ENCODE results near the gene ZCCHC7. TPM values are rescaled to one million over a fixed set of nuclear protein-coding genes. Genes with fewer than 3 reads are reported as not detected.

Gene ZCCHC7
- total RNA-seq, 4 donors from 2014 or later, result 4.8 to 11.2 (median 6.9) TPM

GRCh38 chr9:37377688-37378612 lies 257.6 kb downstream of the ZCCHC7 start:
- Histone ChIP-seq H3K27me3 (no peaks in the 10 kb centered on the region), H3K27ac (no peak overlapping the region), H3K4me3 (no peak overlapping the region), H3K36me3 (no peaks in the 10 kb centered on the region), H3K9me3 (no peaks in the 10 kb centered on the region), H3K4me1 (no peaks in the 10 kb centered on the region)
- intact Hi-C loops (cut with DNase I; ENCODE audit: low total_unique reads), result no loop called here
- in situ Hi-C loops (cut with MboI; ENCODE audit: low sequenced_read_pairs in 4 of 4), result no loop called here
- no peak for DNase-seq
- ATAC-seq, result no peak
- no peak for TF ChIP-seq POLR2A (IDR thresholded peaks at IDR 0.05)
- TF ChIP-seq CTCF (IDR thresholded peaks at IDR 0.05 in 4 of 5, conservative IDR thresholded peaks at IDR 0.05 in 1 of 5), result no peak

- Histone ChIP-seq H3K4me1 (no peaks in the 10 kb centered on the region), H3K27ac (no peak overlapping the region), H3K36me3 (no peaks in the 10 kb centered on the region), H3K4me3 (no peak overlapping the region), H3K27me3 (no peaks in the 10 kb centered on the region), H3K9me3 (no peaks in the 10 kb centered on the region)
- ATAC-seq (no peak), DNase-seq (no peak)
- TF ChIP-seq POLR2A (IDR thresholded peaks at IDR 0.05), result no peak
- no peak for TF ChIP-seq CTCF (IDR thresholded peaks at IDR 0.05 in 4 of 5, conservative IDR thresholded peaks at IDR 0.05 in 1 of 5)
- in situ Hi-C loops (cut with MboI; ENCODE audit: low sequenced_read_pairs in 4 of 4), result no loop called here
- intact Hi-C loops (cut with DNase I; ENCODE audit: low total_unique reads), result no loop called here
These were observed 258.2 kb downstream of the ZCCHC7 start for GRCh38 chr9:37378613-37379004.

GRCh38 chr9:37379835-37380234 lies 259.5 kb downstream of the ZCCHC7 start:
- in situ Hi-C loops (cut with MboI; ENCODE audit: low sequenced_read_pairs in 4 of 4) (no loop called here), intact Hi-C loops (cut with DNase I; ENCODE audit: low total_unique reads) (no loop called here)
- Histone ChIP-seq H3K4me3 (no peak overlapping the region), H3K27me3 (no peaks in the 10 kb centered on the region), H3K36me3 (no peaks in the 10 kb centered on the region), H3K9me3 (no peaks in the 10 kb centered on the region), H3K27ac (no peak overlapping the region), H3K4me1 (no peaks in the 10 kb centered on the region)
- no peak for ATAC-seq
- TF ChIP-seq POLR2A (IDR thresholded peaks at IDR 0.05) (no peak), CTCF (IDR thresholded peaks at IDR 0.05 in 4 of 5, conservative IDR thresholded peaks at IDR 0.05 in 1 of 5) (no peak)
- no peak for DNase-seq

GRCh38 chr9:37380570-37380969 lies 260.2 kb downstream of the ZCCHC7 start:
- H3K9me3 ChIP-seq, result no peaks in the 10 kb centered on the region
- intact Hi-C loops (cut with DNase I; ENCODE audit: low total_unique reads), result no loop called here
- no peaks in the 10 kb centered on the region for H3K36me3 ChIP-seq
- no peaks in the 10 kb centered on the region for H3K4me1 ChIP-seq
- H3K27ac ChIP-seq, result no peak overlapping the region
- TF ChIP-seq POLR2A (IDR thresholded peaks at IDR 0.05), result no peak
- H3K27me3 ChIP-seq, result no peaks in the 10 kb centered on the region
- in situ Hi-C loops (cut with MboI; ENCODE audit: low sequenced_read_pairs in 4 of 4), result no loop called here
- ATAC-seq (no peak), DNase-seq (no peak)
- H3K4me3 ChIP-seq, result no peak overlapping the region

GRCh38 chr9:37381094-37381741 lies 260.8 kb downstream of the ZCCHC7 start:
- DNase-seq, result no peak
- Histone ChIP-seq H3K4me1 (no peaks in the 10 kb centered on the region), H3K4me3 (no peak overlapping the region), H3K27ac (no peak overlapping the region), H3K9me3 (no peaks in the 10 kb centered on the region), H3K36me3 (no peaks in the 10 kb centered on the region), H3K27me3 (no peaks in the 10 kb centered on the region)
- no peak for TF ChIP-seq POLR2A (IDR thresholded peaks at IDR 0.05)
- no peak for TF ChIP-seq CTCF (IDR thresholded peaks at IDR 0.05 in 4 of 5, conservative IDR thresholded peaks at IDR 0.05 in 1 of 5)
- in situ Hi-C loops (cut with MboI; ENCODE audit: low sequenced_read_pairs in 4 of 4), result no loop called here
- ATAC-seq, result no peak
- intact Hi-C loops (cut with DNase I; ENCODE audit: low total_unique reads), result no loop called here

Measured in gastrocnemius medialis (tissue), 4 donors.